Skeletal muscle tissue (tissue), 4 donors: ENCODE measurements around the gene ERC1. TPM values are rescaled to one million over a fixed set of nuclear protein-coding genes. Genes with fewer than 3 reads are reported as not detected.

Experiments used
- H3K27ac ChIP-seq: one replicate; pipeline ENCODE4 v1.7.0; 2013; ENCODE audit warnings: mild to moderate bottlenecking, low read depth, low read length, inconsistent platforms
- H3K27me3 ChIP-seq, 3 donors: one replicate each; pipeline ENCODE4 v1.7.0; 2013; ENCODE audit warnings: low read length in 3 of 3; ENCODE audit not compliant: control insufficient read depth in 3 of 3, insufficient read depth in 3 of 3
- H3K36me3 ChIP-seq, 3 donors: one replicate each; pipeline ENCODE4 v1.7.0; 2013; ENCODE audit warnings: low read length in 3 of 3; ENCODE audit not compliant: control insufficient read depth in 3 of 3, insufficient read depth in 3 of 3
- H3K4me1 ChIP-seq, 3 donors: one replicate each; pipeline ENCODE4 v1.7.0; 2013; ENCODE audit warnings: low read length in 3 of 3, mild to moderate bottlenecking in 3 of 3; ENCODE audit not compliant: control insufficient read depth in 3 of 3, insufficient read depth in 3 of 3
- H3K4me3 ChIP-seq, 3 donors: one replicate each; pipeline ENCODE4 v1.7.0; 2013; ENCODE audit warnings: low read length in 3 of 3
- H3K9ac ChIP-seq, 3 donors: one replicate each; pipeline ENCODE4 v1.7.0; 2013; ENCODE audit warnings: low read length in 3 of 3, mild to moderate bottlenecking in 3 of 3, moderate library complexity in 2 of 3, low read depth in 1 of 3
- H3K9me3 ChIP-seq, 3 donors: one replicate each; pipeline ENCODE4 v1.7.0; 2013; ENCODE audit warnings: low read length in 3 of 3; ENCODE audit not compliant: control insufficient read depth in 3 of 3
- total RNA-seq: library from RNA; depleted of rRNA; stranded (reverse); fragments of >200 nt; gene quantifications from one replicate; pipeline ENCODE4 v1.2.3, GENCODE V29; 2014
- donor health status: Osteomylitis.

ERC1 gene
- total RNA-seq, 1 donor from 2014 or later, result 56.9 TPM

DNA sequence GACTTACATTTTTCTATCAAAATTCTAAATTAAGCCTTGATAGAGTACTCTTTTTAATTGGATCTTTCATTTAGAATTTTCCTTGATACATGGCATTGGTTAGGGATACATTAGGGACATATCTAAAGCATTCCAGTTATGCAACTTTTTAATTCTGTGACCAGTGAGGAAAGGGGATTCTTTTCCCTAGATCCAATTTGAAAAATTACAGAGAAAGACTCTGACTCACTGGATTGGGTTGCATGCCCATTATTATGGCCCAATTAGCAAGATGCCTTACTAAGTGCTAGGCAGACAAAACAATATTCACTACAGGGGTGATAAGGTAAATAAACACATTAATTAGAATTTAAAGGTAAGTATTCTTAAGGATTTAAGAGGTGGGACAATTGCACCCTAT is 36.3 kb upstream of the ERC1 start:
- peaks cover 0 to 5% (median 5%) of the 10 kb centered on the region in 3 donors for H3K4me1 ChIP-seq
- no peak overlapping the region for H3K4me3 ChIP-seq
- H3K9ac ChIP-seq, result no peak overlapping the region
- H3K27ac ChIP-seq, result no peak overlapping the region
- H3K9me3 ChIP-seq, result no peaks in the 10 kb centered on the region
- no peaks in the 10 kb centered on the region for H3K36me3 ChIP-seq
- no peaks in the 10 kb centered on the region for H3K27me3 ChIP-seq

DNA sequence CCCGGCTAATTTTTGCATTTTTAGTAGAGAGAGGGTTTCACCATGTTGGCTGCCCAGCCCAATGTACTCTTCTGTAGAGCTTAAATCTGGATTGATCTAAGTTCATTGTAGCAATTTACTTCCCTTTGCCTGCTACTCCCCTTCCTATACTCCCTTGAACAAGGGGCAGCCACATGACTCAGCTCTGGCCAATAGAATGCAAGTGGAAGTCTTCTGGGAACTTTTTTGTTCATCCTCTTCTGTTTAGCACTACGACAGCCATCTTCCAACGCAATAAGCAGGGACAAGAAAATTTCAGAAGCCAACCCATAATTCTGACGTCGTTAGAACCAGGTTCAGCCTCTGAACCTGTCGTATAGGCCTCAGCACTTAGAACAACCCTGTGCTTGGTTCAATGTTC is 35.1 kb upstream of the ERC1 start:
- Histone ChIP-seq H3K27ac (no peak overlapping the region), H3K4me1 (peaks cover 0 to 3% (median 0%) of the 10 kb centered on the region in 3 donors), H3K27me3 (no peaks in the 10 kb centered on the region), H3K9ac (no peak overlapping the region), H3K36me3 (no peaks in the 10 kb centered on the region), H3K4me3 (no peak overlapping the region), H3K9me3 (no peaks in the 10 kb centered on the region)

DNA sequence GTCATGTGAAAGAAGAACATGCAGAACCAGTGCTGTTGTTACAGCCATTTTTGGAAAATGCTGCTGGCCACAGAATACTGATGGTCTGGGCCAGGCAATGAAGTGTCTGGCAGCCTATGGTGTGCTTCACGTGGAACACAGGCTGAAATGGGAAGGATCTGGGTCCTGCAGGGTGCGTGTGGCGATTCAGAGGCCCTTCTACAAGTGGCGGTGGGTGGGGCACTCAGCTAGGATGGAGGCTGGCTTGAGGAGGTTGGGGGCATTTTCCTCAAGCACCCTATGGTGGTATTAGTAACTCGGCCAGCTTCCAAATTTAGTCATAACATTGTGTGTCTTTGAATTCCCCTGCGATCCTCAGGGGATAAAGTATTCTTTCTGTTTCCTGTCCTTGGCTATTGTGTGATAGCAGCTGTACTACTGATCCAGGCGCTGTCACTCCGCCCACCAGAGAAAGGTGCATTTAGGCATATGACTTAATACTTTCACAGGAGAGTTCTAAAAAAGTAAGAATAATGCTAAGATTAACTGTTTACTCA is 32.4 kb upstream of the ERC1 start:
- H3K4me1 ChIP-seq, result peaks cover 0 to 3% (median 0%) of the 10 kb centered on the region in 3 donors
- no peaks in the 10 kb centered on the region for H3K9me3 ChIP-seq
- H3K27me3 ChIP-seq, result no peaks in the 10 kb centered on the region
- H3K4me3 ChIP-seq, result no peak overlapping the region
- no peaks in the 10 kb centered on the region for H3K36me3 ChIP-seq
- H3K9ac ChIP-seq, result no peak overlapping the region
- no peak overlapping the region for H3K27ac ChIP-seq

DNA sequence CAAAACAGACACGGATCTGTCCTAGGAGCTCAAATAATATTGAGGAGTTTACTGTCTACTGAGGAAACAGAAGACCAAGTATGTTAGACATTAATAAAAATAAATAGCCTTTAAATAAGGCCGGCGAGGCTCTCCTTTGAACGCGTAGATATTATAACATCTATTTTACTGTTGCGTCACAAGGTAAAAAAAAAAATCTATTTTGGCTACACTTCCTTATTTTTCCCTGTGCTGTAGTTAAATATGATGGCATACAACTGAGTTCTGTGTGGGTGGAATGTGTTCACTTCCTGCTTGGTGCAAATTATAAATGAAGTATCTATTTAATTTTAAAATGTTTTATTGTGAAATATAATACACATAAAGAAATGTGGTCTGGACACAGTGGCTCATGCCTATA is 24.3 kb upstream of the ERC1 start:
- Histone ChIP-seq H3K4me3 (no peak overlapping the region), H3K4me1 (no peaks in the 10 kb centered on the region), H3K27ac (no peak overlapping the region), H3K27me3 (no peaks in the 10 kb centered on the region), H3K36me3 (no peaks in the 10 kb centered on the region), H3K9me3 (no peaks in the 10 kb centered on the region), H3K9ac (no peak overlapping the region)

DNA sequence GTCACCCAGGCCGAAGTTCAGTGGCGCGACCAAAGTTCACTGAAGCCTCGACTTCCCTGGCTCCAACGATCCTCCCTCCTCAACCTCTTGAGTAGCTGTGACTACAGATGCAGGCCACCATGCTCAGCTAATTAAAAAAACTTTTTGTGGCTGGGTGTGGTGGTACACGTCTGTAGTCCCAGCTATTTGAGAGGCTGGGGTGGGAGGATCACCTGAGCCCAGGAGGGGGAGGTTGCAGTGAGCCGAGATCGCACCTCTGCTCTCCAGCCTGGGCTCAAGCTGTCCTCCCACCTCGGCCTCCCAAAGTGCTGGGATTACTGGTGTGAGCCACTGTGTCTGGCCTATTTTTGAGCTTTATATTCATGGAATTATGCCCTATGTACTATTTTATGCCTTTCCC is 23.4 kb upstream of the ERC1 start:
- H3K9ac ChIP-seq, result no peak overlapping the region
- H3K27me3 ChIP-seq, result no peaks in the 10 kb centered on the region
- no peak overlapping the region for H3K4me3 ChIP-seq
- no peak overlapping the region for H3K27ac ChIP-seq
- no peaks in the 10 kb centered on the region for H3K4me1 ChIP-seq
- no peaks in the 10 kb centered on the region for H3K9me3 ChIP-seq
- no peaks in the 10 kb centered on the region for H3K36me3 ChIP-seq

DNA sequence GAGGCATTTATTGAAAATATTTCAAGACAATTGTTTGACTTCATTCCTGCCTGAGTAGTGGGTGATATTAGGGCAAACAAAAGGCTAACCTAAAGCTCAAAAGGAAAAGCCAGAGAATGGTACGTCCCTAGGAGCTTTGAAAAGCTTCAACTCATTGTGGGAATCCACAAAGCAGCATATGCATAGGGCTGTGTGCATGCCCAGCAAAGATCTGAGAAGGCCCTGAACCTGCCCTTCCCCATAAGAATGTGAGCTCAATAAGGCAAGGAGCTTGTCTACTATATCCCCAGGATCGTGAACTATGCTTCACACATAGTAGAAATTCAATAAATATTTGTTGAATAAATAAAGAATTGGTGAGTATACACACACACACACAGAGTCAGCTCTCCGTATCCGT is 22.5 kb upstream of the ERC1 start:
- no peaks in the 10 kb centered on the region for H3K4me1 ChIP-seq
- H3K9ac ChIP-seq, result no peak overlapping the region
- H3K4me3 ChIP-seq, result no peak overlapping the region
- no peaks in the 10 kb centered on the region for H3K27me3 ChIP-seq
- H3K27ac ChIP-seq, result no peak overlapping the region
- no peaks in the 10 kb centered on the region for H3K9me3 ChIP-seq
- H3K36me3 ChIP-seq, result no peaks in the 10 kb centered on the region

DNA sequence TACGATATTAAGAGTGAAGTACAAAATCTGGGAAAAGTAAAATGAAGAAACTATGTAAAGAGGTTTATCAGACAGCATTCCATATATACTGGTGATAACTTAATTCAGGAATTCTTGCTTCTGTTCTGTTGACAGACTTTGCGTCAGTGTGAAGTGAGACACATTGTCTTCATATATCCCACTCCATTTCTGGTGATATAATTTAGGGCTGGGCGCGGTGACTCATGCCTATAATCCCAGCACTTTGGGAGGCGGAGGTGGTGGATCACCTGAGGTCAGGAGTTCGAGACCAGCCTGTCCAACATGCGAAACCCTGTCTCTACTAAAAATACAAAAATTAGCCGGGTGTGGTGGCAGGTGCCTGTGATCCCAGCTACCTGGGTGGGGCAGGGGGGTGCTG is 21.2 kb upstream of the ERC1 start:
- H3K4me1 ChIP-seq, result no peaks in the 10 kb centered on the region

GRCh38 chr12:971991-972390 is 19.0 kb upstream of the ERC1 start:
- Histone ChIP-seq H3K4me1 (no peaks in the 10 kb centered on the region), H3K27me3 (no peaks in the 10 kb centered on the region), H3K9me3 (no peaks in the 10 kb centered on the region), H3K4me3 (no peak overlapping the region), H3K27ac (no peak overlapping the region), H3K36me3 (peaks cover 0 to 3% (median 0%) of the 10 kb centered on the region in 3 donors), H3K9ac (no peak overlapping the region)

More for the DNA sequence above, 21.2 kb upstream of the ERC1 start:
- H3K36me3 ChIP-seq, result no peaks in the 10 kb centered on the region
- no peak overlapping the region for H3K27ac ChIP-seq
- H3K4me3 ChIP-seq, result no peak overlapping the region
- H3K27me3 ChIP-seq, result no peaks in the 10 kb centered on the region
- no peaks in the 10 kb centered on the region for H3K9me3 ChIP-seq
- H3K9ac ChIP-seq, result no peak overlapping the region

DNA sequence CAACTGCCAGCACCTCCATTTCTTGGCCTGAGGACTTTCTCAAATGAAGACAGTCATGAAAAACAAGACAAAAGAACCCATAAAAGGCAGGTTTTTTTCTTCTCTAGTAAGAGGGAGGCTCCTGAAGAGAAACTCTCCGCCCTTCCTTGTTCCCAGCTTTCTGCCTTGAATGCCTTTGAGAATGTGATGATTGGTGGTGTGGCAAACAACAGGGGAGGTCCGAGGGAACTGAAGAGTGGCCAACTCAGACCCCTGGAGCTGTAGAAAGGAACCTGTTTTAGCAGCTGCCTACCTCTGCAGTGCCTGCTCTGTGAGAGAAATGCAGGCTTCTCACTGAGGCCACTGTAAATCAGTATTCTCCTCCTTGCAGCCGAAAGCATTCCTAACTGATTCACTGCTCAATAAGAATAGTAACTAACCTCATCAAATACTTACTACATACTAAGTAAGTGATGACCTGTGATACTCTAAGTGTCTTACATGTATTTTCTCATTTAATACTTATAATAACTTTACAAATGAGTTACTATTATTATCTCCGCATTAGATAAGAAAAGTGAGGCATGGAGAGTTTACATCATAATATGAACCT is 16.7 kb upstream of the ERC1 start:
- no peak overlapping the region for H3K27ac ChIP-seq
- H3K36me3 ChIP-seq, result peaks cover 0 to 3% (median 0%) of the 10 kb centered on the region in 3 donors
- no peak overlapping the region for H3K4me3 ChIP-seq
- no peak overlapping the region for H3K9ac ChIP-seq
- H3K9me3 ChIP-seq, result no peaks in the 10 kb centered on the region
- H3K27me3 ChIP-seq, result no peaks in the 10 kb centered on the region
- H3K4me1 ChIP-seq, result no peaks in the 10 kb centered on the region

DNA sequence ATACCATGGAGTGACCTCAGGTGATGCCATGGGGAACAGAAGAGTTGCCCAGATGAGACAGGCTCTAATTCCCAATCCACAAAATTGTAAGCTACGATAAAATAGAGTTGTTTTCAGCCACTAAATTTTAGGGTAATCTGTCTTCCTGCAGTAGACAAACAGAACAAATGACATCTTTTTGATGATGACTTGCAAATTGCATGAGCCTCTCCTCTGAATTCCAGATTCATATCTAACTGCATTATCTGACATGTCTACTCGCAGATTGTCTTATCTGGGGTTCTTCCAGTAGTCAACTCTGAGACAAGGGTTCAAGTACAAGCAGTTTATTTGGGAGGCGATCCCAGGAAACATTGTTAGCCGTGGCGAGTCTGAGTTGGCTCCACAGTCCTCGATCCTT is 14.4 kb upstream of the ERC1 start:
- Histone ChIP-seq H3K27ac (no peak overlapping the region), H3K4me3 (no peak overlapping the region), H3K4me1 (no peaks in the 10 kb centered on the region), H3K27me3 (no peaks in the 10 kb centered on the region), H3K36me3 (peaks cover 0 to 3% (median 0%) of the 10 kb centered on the region in 3 donors), H3K9me3 (no peaks in the 10 kb centered on the region), H3K9ac (no peak overlapping the region)
